Activated T-cell treated with anti-CD3 and anti-CD28 coated beads for 1 hour (primary cell): Measurements from ENCODE around the gene CACNA1E.

ENCODE experiments used
- DNase-seq: peaks from one replicate; pipeline ENCODE4 v3.0.0-alpha.2; 2020; ENCODE audit warnings: low read depth

The CACNA1E gene

DNA sequence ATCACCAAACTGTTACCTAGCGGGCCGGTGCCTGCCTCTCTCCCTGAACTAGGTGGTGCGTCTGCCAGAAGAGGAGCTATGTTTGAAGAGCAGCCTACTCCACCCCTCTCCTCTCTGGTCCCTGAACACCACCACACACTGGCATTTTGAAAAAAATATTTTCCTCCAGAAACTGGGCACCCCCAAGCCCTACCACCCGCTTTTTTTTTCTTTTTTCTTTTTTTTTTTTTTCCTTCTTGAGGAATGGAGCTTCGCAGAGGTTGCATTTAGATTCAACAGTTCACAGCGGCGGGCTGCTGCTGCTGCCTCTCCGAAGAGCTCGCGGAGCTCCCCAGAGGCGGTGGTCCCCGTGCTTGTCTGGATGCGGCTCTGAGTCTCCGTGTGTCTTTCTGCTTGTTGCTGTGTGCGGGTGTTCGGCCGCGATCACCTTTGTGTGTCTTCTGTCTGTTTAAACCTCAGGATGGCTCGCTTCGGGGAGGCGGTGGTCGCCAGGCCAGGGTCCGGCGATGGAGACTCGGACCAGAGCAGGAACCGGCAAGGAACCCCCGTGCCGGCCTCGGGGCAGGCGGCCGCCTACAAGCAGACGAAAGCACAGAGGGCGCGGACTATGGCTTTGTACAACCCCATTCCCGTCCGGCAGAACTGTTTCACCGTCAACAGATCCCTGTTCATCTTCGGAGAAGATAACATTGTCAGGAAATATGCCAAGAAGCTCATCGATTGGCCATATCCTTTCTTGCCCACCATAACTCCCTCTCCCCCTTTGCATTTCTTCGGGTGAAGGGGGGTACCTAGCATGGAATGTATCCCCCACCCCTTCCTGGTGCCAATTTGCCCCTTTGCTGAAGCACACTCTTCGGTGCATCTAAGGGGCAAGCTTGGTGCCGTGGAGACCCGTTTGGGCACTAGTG, at the start of gene CACNA1E:
Gene CACNA1E, plus strand, starts transcription at position 233 of the 911 bp plus-strand sequence. Its CDS starts 228 bp downstream, at position 461.
- no peak for DNase-seq

- no peak for DNase-seq
Measured at GRCh38 chr1:181433931-181434330, 49.4 kb upstream of the CACNA1E start.

GRCh38 chr1:181438013-181438412, 45.3 kb upstream of the CACNA1E start:
- DNase-seq = no peak

- no peak for DNase-seq
Measured at GRCh38 chr1:181440510-181440909, 42.8 kb upstream of the CACNA1E start.

DNA sequence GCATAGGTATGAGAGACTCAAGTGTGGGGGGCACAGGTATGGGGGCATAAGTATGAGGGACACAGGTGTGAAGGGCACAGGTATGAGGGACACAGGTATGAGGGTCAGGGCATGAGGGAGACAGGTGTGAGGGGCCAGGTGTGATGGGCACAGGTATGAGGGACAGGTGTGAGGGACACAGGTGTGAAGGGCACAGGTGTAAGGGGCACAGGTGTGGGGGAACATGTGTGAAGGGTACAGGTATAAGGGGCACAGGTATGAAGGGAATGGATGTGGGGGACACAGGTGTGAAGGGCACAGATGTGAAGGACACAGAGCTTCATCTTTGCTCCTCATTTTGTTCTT, 41.2 kb upstream of the CACNA1E start:
- no peak for DNase-seq

DNA sequence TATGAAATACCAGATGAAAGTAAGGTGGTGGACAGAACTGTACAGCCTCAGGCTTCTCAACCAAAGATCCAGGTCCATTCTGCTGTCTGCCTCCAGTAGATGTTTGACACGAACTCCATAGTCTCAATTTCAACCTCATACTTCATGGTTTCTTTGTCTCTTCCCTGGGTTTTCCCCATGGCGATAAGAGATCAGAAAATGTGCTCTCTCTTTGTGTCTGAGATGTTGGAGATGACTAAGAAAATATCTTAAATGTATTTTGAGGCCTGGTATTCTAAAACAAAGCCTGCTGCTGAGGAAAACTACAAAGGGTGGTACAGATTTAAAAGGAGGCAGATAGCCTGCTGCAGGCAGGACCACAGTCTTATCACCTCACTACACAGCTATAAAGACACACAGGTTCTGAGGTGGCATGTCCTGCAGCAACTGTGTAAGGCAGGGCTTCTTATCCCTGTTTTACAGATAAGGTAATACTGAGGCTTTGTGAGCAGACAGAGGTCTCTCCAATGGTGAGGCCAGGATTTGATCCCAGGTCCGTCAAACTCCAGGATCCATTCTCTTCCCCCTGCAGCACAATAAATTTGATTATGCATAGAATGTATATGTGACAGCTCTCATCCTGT, 40.0 kb upstream of the CACNA1E start:
- DNase-seq = no peak

DNA sequence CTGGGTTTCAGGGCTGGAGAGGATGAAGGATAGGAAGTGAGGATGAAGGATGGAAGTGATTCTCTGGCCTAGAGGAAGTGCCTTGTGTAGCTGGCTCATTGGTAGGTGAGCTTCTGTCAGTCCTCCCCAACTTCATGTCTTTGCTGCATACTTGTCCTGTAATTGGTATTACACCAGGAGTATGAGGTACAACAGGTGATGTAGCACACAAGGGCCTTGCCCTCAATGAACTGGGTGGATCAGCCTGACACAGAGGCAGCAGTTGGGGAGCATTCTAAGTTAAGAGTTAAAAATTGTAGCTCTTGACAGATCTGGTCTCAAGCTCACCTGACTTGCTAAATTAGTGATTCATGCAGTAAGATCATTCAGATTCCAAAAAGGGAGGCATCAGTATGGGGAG, 37.9 kb upstream of the CACNA1E start:
- no peak for DNase-seq

DNA sequence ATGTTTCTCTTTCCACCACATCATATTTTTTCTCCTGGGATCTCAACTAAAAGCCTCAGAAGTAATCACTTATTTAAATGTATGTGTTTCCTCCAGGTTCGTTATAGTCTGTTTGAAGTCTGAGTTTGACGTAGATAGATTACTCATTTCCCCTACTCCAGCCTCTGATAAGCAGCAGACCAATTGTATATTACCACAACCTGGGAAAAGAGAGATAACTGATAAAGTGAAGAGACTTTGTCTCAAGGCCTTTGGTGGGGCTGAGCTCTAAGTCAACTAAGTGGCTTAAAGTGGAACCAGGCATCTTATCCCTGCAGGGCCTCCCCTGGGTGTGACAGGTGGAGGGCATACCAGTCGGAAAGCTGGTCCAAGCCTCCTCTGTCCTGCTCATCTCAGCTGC, 34.9 kb upstream of the CACNA1E start:
- DNase-seq = no peak

DNA sequence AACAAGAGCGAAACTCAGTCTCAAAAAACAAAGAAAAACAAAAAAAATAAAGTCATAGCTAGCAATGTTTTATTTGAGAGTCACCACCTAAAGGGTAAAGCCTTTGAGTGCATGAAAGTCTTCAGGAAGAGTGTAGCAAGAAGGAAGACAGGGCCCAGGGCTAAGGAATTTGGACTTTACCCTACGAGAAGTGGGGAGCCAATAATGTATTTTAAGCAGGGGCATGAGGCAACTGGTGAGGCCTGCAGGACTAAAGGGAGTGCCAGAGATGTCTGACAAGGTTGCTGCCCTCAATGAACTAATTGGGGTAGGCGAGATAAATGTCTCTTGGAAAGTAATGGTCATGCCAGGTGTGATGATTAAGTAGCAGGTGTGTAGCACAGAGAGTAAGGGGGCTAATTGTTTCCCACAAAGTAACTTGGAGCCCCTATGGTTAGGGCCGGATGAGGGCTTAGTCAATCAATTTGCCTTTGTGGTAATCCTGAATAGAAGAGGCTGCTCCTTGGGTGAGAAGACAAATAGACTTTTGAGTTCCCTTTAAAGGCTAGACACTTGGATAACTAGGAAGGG, 31.6 kb upstream of the CACNA1E start:
- no peak for DNase-seq

GRCh38 chr1:181452746-181453145, 30.6 kb upstream of the CACNA1E start:
- DNase-seq = no peak

DNA sequence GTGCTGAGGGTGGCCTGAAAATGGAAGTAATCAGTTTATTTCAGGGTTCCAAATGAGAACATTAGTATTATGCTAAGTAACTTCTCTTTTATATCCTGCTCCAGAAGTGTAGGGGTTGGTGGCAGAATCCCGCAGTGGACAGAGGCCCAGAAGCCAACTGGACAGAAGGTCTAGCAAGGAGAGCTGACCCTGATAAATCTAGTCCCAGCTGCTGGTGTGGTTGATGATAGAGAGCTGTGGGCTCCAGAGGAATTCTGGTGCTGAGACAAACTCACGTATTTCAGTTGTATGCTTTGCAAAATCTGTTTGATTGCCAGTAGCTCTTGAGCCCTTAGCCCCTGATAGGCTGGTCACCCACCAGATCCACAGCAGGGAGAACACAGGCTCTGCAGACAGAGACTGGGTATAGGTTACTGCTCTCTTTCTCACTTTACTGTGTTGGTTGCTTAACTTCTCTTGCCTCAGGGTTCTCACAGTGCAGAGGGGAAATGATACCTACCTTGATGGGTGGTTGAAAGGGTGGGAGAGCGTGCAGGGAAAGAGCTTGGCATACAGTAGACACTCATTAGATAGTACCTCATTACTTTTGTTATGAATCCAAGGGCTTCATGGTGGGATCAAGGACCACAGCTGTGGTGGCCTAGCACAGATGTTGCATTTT, 29.6 kb upstream of the CACNA1E start:
- no peak for DNase-seq

- no peak for DNase-seq
Measured at GRCh38 chr1:181456551-181456950, 26.8 kb upstream of the CACNA1E start.

DNA sequence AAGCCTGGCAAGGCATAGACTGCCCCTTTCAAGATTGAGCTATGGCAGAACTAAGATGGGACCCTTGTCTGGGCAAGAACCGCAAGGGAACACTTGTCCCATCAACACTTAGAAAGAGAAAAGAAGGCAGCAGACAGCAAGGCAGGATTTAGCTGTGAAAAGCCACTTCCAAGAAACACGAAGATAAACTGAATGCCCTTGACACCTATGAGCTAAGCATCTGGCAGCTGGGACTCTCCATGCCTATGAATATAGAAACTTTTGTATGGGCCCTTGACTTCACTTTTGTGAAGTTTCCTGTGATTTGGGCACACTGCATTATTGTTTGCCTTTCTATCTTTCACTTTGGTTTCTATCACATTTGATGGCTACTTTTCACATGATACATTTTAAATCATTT, 24.9 kb upstream of the CACNA1E start:
- no peak for DNase-seq

GRCh38 chr1:181459067-181459466, 24.2 kb upstream of the CACNA1E start:
- no peak for DNase-seq

- DNase-seq = no peak
Measured at GRCh38 chr1:181469829-181470228, 13.5 kb upstream of the CACNA1E start.

GRCh38 chr1:181475580-181475979, 7.7 kb upstream of the CACNA1E start:
- no peak for DNase-seq

DNA sequence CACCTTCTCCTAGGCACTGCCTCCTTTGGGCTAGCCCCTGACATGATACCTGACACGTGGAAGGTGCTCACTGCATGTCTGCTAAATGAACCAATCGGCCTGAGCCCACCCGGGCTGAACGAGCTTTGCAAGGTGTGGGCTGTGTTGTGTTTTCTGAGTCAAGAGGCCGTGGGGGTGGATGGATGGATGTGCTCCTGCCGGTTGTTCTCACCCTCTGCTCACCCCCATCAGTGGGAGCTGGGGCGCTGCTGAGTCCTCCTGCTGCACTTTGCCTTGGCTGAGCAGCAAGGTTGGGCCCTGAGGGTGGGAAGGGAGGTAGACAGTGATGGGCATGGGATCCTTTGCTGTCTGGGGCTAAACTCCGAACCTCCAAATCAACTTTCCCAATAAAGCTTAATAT, 6.7 kb upstream of the CACNA1E start:
- DNase-seq = no peak

DNA sequence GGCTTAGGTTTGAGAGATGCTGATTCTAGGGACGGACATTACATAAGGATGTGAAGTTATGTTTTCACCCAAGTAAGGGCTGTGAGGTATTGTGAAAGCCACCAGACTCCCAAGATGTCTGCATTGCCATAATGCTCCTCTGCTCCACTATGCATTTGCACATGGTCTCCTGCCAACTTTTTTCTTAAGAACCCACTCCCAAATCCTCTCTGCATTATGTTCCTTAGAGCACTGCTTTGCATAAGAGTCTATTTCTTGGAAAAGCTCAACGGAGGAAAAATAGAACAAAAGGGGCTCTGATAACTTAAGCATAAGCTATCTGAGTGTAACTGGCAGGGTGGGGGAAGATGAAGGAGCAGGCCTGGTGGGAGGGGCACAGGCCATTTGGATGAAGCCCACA, 5.0 kb upstream of the CACNA1E start:
- DNase-seq = no peak

- no peak for DNase-seq
Measured at GRCh38 chr1:181479137-181479745, 4.1 kb upstream of the CACNA1E start.

DNA sequence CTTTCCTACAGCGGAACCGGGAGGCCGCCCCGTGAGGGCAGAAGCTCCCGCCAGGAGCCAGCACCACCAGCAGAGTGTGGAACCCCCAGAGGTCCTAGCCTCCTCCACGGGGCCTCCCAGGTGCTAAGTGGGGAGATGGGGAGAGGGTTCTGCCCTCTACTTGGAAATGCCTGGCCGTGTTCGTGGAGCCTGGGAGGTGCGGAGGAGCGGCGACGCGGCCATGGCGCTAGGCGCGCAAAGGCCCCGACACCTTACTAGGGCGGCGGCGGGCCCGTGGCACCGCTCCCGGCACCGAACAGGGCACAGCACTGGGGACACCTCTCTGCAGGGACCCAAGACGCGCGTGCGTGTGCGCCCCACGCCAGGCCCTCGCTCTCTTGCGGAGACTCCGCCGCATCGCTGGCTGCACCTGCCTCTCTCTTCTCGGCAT, 1.3 kb upstream of the CACNA1E start:
- no peak for DNase-seq

DNA sequence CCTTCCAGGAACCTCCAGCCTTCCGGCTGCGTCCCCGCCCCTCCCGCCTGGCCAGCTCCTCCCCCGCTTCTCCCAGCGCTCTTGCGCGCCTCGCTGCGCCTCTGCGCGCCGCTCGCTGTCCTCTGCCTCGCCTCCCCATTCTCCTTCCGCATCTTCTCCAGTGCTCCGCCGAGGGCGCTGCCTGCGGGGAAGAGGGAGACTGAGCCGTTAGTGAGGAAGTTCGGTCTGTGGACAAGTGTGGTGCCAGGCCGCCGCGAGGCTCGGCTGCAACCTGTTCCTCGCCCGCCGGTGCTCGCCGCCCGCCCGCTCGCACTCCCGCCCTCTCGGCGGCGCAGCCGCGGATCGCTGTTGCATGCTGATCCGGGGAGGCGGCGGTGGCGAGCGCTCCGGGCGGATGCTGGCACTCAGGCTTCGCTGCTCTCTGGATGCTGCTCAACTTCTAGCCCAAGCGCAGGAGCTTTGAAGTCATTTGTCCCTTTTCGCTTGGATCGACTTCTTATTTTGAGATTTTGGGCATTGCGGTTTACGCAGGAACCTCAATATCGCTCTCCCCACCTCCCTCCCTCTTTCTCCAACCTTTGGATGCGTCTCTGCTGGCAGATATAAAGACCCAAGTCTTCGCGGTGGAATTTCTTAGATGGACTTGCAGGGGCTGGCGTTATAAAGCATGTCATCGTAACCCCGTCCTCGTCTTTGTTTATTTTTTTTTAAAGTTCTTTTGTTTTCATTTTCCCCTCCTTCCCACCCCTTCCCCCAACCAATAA, 614 bp upstream of the CACNA1E start:
- DNase-seq = no peak

DNA sequence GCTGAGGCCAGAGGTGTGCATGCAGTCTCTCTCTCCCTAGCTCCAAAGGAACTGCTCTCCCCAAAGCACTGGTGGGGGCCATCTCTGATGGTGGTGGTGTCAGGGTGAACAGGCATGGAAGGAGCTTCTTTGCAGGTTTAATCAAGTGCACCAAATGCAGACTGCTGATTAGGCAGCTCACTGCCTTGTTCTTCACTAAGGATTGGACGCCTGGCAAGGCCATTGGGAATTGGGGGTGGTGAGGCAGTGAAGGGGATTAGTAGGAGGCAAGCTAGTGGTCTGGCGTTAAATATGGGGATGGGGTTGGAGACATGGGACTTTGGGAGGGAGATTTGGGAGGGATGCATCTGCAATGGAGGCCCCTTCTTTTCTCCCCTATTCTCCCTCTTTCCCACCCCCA, 1.5 kb downstream of the CACNA1E start:
- DNase-seq = no peak
